ENCODE results near the gene ZNF605. TPM values are rescaled to one million over a fixed set of nuclear protein-coding genes. Genes with fewer than 3 reads are reported as not detected.

Gene ZNF605
- total and polyA plus RNA-seq, 9 of the 15 experiments (the other 6 are each of a cell fraction or from before 2014, with no cell fraction given) = 0.45 to 1.1 (median 0.68) TPM

DNA sequence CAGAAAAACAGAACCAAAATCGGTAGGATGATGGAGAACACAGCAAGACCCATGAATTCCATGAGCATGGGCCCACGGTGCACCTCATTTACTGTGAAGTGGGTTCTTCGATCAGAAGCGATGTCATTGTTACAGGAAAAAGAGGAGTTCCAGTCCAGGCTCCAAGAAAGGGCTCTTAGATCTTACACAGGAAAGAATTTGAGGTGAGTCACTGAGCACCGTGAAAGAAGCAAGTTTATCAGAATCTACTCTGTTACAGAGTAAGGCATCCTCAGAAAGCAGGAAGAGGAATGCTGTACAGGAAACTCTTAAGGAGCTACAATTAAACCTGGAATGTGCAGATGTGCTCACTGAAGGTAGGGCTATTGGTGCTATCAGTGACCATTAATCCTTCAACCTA is 57.1 kb downstream of the ZNF605 start:
- no peak for DNase-seq (ENCODE audit: extremely low read depth in 1 of 4, low spot score in 3 of 4)
- TF ChIP-seq, protein P1, sequence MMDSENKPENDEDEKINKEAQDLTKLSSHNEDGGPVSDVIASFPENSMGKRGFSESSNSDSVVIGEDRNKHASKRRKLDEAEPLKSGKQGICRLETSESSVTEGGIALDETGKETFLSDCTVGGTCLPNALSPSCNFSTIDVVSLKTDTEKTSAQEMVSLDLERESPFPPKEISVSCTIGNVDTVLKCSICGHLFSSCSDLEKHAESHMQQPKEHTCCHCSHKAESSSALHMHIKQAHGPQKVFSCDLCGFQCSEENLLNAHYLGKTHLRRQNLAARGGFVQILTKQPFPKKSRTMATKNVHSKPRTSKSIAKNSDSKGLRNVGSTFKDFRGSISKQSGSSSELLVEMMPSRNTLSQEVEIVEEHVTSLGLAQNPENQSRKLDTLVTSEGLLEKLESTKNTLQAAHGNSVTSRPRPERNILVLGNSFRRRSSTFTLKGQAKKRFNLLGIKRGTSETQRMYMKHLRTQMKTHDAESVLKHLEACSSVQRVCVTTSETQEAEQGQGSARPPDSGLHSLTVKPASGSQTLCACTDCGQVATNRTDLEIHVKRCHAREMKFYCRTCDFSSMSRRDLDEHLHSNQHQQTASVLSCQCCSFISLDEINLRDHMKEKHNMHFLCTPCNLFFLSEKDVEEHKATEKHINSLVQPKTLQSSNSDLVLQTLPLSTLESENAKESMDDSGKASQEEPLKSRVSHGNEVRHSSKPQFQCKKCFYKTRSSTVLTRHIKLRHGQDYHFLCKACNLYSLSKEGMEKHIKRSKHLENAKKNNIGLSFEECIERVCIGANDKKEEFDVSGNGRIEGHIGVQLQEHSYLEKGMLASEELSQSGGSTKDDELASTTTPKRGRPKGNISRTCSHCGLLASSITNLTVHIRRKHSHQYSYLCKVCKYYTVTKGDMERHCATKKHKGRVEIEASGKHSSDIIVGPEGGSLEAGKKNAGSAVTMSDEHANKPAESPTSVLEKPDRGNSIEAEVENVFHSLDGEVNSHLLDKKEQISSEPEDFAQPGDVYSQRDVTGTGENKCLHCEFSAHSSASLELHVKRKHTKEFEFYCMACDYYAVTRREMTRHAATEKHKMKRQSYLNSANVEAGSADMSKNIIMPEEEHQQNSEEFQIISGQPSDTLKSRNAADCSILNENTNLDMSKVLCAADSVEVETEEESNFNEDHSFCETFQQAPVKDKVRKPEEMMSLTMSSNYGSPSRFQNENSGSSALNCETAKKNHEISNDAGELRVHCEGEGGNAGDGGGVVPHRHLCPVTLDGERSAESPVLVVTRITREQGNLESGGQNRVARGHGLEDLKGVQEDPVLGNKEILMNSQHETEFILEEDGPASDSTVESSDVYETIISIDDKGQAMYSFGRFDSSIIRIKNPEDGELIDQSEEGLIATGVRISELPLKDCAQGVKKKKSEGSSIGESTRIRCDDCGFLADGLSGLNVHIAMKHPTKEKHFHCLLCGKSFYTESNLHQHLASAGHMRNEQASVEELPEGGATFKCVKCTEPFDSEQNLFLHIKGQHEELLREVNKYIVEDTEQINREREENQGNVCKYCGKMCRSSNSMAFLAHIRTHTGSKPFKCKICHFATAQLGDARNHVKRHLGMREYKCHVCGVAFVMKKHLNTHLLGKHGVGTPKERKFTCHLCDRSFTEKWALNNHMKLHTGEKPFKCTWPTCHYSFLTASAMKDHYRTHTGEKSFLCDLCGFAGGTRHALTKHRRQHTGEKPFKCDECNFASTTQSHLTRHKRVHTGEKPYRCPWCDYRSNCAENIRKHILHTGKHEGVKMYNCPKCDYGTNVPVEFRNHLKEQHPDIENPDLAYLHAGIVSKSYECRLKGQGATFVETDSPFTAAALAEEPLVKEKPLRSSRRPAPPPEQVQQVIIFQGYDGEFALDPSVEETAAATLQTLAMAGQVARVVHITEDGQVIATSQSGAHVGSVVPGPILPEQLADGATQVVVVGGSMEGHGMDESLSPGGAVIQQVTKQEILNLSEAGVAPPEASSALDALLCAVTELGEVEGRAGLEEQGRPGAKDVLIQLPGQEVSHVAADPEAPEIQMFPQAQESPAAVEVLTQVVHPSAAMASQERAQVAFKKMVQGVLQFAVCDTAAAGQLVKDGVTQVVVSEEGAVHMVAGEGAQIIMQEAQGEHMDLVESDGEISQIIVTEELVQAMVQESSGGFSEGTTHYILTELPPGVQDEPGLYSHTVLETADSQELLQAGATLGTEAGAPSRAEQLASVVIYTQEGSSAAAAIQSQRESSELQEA (IDR thresholded peaks at IDR 0.05; ENCODE audit: low read depth) = no peak
- no peak for TF ChIP-seq ZBTB11 (CRISPR knock-in tag; IDR thresholded peaks at IDR 0.05)
- TF ChIP-seq ZFP36 (IDR thresholded peaks at IDR 0.05; ENCODE audit: low read depth, low read length, partially characterized antibody) = no peak
- no peak for TF ChIP-seq ZNF830 (CRISPR knock-in tag; IDR thresholded peaks at IDR 0.05)
- TF ChIP-seq HNRNPL (IDR thresholded peaks at IDR 0.05; ENCODE audit: low read depth, low read length) = no peak
- TF ChIP-seq HMG20A (CRISPR knock-in tag; conservative IDR thresholded peaks at IDR 0.05) = no peak
- no peak for TF ChIP-seq EGR1 (conservative IDR thresholded peaks at IDR 0.05)
- TF ChIP-seq LARP7 (IDR thresholded peaks at IDR 0.05) = no peak
- TF ChIP-seq ZNF23 (CRISPR knock-in tag; IDR thresholded peaks at IDR 0.05) = no peak
- no peak for TF ChIP-seq TAL1 (IDR thresholded peaks at IDR 0.05)

More for the DNA sequence above, 57.1 kb downstream of the ZNF605 start:
- H3K79me2 ChIP-seq (ENCODE audit: control insufficient read depth, insufficient read depth, low read length) = no peaks in the 10 kb centered on the region
- no TSS peak for BruUV-seq (replicated peaks)
- H3K4me1 ChIP-seq (replicated peaks in 1 of 2; ENCODE audit: control insufficient read depth in 2 of 2, insufficient read depth in 2 of 2, low read length in 2 of 2) = no peaks in the 10 kb centered on the region
- H3K27me3 ChIP-seq (ENCODE audit: control insufficient read depth in 2 of 2, insufficient read depth in 2 of 2, low read length in 2 of 2) = no peaks in the 10 kb centered on the region
- H3K4me3 ChIP-seq = no peak overlapping the region
- no peak overlapping the region for H3K4me2 ChIP-seq (ENCODE audit: insufficient read depth, low read length)
- no peaks in the 10 kb centered on the region for H3K9me1 ChIP-seq (ENCODE audit: control insufficient read depth, insufficient read depth, low read length)
- no peak overlapping the region for H3K9ac ChIP-seq (ENCODE audit: insufficient read depth in 1 of 2, low read depth in 2 of 2, low read length in 2 of 2)
- ChIA-PET POLR2A (no interaction called here), CTCF (ENCODE audit: low intra/inter-chr PET ratio) (no interaction called here)
- ATAC-seq = no peak
- H3K27ac ChIP-seq (ENCODE audit: extremely low read depth, low read depth, low read length) = no peak overlapping the region
- in situ Hi-C loops (cut with MboI) (no loop called here), intact Hi-C loops (cut with micrococcal nuclease) (no loop called here)
- H3K9me3 ChIP-seq (replicated peaks; ENCODE audit: control insufficient read depth, insufficient read depth, low read depth, low read length) = no peaks in the 10 kb centered on the region
- H3K36me3 ChIP-seq (ENCODE audit: control insufficient read depth, insufficient read depth, low read length) = no peaks in the 10 kb centered on the region
- no peak overlapping the region; the same call in 1 of the 2 replicates for H2AFZ ChIP-seq (ENCODE audit: low read depth, low read length)
- WGBS (ENCODE audit: insufficient coverage, low coverage, missing lambda C conversion rate) = 1% methylated on average over 5 of the region's 5 CpGs
- no peaks in the 10 kb centered on the region for H4K20me1 ChIP-seq (replicated peaks; ENCODE audit: control insufficient read depth, insufficient read depth, low read length)
- FAIRE-seq = no peak
